ENCODE data around the gene HS6ST2. TPM values are rescaled to one million over a fixed set of nuclear protein-coding genes. Genes with fewer than 3 reads are reported as not detected.
"Not testable (repeated sequence)": the region's sequence is repeated elsewhere in the genome, so short reads cannot be mapped to it uniquely, and the experiment has no call there.

Gene HS6ST2
- total RNA-seq, 2 donors from 2014 or later, result 0.08 to 0.19 TPM

DNA sequence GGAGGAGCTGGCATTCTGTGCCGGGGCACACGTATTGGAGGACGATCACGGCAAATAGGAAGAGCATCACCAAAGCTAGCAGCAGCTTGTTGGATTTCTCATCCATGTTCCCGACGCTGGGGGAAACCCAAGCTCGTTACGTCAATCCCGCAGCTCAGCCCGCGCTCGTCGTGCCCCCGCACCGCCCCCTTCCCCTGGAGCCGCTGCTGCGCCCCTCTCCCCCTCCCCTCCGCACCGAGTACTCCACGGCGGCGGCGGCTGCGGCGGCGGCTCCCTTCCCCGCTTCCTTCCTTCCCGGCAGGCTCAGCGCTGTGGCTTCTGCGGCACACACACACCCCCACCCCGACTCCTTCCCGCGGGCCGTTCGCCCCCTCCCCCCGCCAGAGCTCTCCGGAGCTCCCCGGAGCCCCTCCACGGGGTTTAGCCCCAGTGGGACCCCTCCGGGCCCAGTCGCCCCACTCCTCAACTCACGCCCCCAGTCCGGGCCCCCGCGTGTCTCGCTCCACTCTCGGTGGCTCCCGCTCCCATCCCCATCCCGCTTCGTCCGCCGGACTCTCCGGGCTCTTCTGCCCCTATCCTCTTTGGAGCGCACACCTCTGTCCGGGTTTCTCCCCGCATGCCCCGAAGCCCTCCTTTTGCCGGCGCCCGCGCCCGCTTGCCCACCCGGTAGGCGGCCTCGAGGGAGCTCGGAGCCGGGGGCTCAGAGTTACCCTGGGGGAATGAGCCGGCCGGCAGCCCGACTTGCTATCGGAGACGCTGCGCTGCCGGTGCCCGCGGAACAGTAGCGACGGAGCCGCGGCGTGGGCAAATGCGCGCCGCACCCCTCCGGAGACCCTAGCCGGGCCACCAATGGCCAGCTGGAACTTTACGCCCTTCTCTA is 978 bp downstream of the HS6ST2 start:
- Mint-ChIP-seq H3K27ac (no peak overlapping the region), H3K4me1 (no peaks in the 10 kb centered on the region), H3K4me3 (peak overlapping the region; percentile 41), H3K27me3 (peaks cover 25% of the 10 kb centered on the region), H3K36me3 (ENCODE audit: low read depth) (no peaks in the 10 kb centered on the region), H3K9me3 (no peaks in the 10 kb centered on the region)
- ATAC-seq (replicated peaks), result no peak

GRCh38 chrX:132956421-132957210 is 1.8 kb downstream of the HS6ST2 start:
- H3K4me1 Mint-ChIP-seq, result no peaks in the 10 kb centered on the region
- no peak for ATAC-seq (replicated peaks)

GRCh38 chrX:132955690-132956089 is 2.7 kb downstream of the HS6ST2 start:
- H3K27me3 Mint-ChIP-seq, result peaks cover 32% of the 10 kb centered on the region
- H3K4me3 Mint-ChIP-seq, result peak overlapping the region; percentile 59
- no peak overlapping the region for H3K27ac Mint-ChIP-seq
- no peaks in the 10 kb centered on the region for H3K4me1 Mint-ChIP-seq
- H3K36me3 Mint-ChIP-seq (ENCODE audit: low read depth), result no peaks in the 10 kb centered on the region
- H3K9me3 Mint-ChIP-seq, result no peaks in the 10 kb centered on the region
- ATAC-seq (replicated peaks), result no peak

More at GRCh38 chrX:132956421-132957210, 1.8 kb downstream of the HS6ST2 start:
- peaks cover 25% of the 10 kb centered on the region for H3K27me3 Mint-ChIP-seq
- H3K4me3 Mint-ChIP-seq, result peak overlapping the region; percentile 59
- H3K27ac Mint-ChIP-seq, result no peak overlapping the region
- no peaks in the 10 kb centered on the region for H3K36me3 Mint-ChIP-seq (ENCODE audit: low read depth)
- H3K9me3 Mint-ChIP-seq, result no peaks in the 10 kb centered on the region

DNA sequence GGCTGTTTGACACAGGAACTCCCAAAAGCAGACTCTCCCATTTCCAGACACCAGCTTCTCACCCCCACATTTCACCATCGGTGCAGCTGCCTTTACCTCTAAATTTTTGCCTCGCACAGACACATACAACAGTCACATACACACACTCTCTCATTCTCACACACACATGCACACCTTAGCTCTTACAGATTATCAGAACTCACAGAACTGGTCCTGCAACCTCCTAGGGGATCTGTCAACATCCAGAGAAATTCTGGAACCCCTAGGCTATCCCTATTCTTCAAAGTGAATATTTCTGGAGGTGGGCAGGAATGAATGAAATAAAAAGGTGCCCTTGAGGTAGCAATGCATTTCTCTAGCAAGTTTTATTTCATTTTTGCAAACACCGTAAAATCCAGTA is 4.1 kb downstream of the HS6ST2 start:
- Mint-ChIP-seq H3K9me3 (no peaks in the 10 kb centered on the region), H3K27me3 (peaks cover 28% of the 10 kb centered on the region), H3K4me3 (no peak overlapping the region), H3K36me3 (ENCODE audit: low read depth) (no peaks in the 10 kb centered on the region), H3K4me1 (no peaks in the 10 kb centered on the region), H3K27ac (no peak overlapping the region)
- no peak for ATAC-seq (replicated peaks)

DNA sequence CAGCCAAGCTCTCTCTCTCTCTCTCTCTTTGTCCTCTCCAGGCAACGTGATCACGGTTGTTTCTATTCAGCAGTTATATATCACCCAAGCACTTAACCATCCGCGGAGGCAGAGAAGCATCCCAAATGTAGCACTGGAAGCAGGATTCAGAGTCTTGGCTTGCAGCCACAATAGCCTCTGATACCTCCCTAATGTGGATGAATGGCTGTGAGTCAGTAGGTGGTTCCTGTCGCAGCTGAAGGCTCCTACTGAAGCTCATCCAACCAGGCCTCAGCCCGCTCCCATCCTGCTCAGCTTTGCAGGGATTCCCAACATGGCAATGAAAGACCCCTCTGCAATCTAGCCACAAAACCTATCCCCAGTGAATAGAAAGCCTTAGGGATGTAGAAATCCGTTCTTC is 5.1 kb downstream of the HS6ST2 start:
- peaks cover 28% of the 10 kb centered on the region for H3K27me3 Mint-ChIP-seq
- no peaks in the 10 kb centered on the region for H3K36me3 Mint-ChIP-seq (ENCODE audit: low read depth)
- no peak for ATAC-seq (replicated peaks)
- H3K4me3 Mint-ChIP-seq, result no peak overlapping the region
- no peak overlapping the region for H3K27ac Mint-ChIP-seq
- H3K9me3 Mint-ChIP-seq, result no peaks in the 10 kb centered on the region
- H3K4me1 Mint-ChIP-seq, result no peaks in the 10 kb centered on the region

- Mint-ChIP-seq H3K36me3 (ENCODE audit: low read depth) (no peaks in the 10 kb centered on the region), H3K4me3 (no peak overlapping the region), H3K4me1 (no peaks in the 10 kb centered on the region), H3K27me3 (peaks cover 13% of the 10 kb centered on the region), H3K9me3 (no peaks in the 10 kb centered on the region), H3K27ac (no peak overlapping the region)
- no peak for ATAC-seq (replicated peaks)
Measured at GRCh38 chrX:132948648-132949260, 9.7 kb downstream of the HS6ST2 start.

DNA sequence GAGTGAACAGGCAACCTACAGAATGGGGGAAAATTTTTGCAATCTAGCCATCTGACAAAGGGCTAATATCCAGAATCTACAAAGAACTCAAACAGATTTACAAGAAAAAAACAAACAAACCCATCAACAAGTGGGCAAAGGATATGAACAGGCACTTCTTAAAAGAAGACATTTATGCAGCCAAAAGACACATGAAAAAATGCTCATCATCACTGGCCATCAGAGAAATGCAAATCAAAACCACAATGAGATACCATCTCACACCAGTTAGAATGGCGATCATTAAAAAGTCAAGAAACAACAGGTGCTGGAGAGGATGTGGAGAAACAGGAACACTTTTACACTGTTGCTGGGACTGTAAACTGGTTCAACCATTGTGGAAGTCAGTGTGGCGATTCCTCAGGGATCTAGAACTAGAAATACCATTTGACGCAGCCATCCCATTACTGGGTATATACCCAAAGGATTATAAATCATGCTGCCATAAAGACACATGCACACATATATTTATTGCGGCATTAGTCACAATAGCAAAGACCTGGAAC is 13.3 kb downstream of the HS6ST2 start:
- not testable (repeated sequence) for H3K36me3 Mint-ChIP-seq (ENCODE audit: low read depth); ATAC-seq (replicated peaks); H3K4me1 Mint-ChIP-seq; H3K27me3 Mint-ChIP-seq; H3K27ac Mint-ChIP-seq; H3K9me3 Mint-ChIP-seq; H3K4me3 Mint-ChIP-seq

DNA sequence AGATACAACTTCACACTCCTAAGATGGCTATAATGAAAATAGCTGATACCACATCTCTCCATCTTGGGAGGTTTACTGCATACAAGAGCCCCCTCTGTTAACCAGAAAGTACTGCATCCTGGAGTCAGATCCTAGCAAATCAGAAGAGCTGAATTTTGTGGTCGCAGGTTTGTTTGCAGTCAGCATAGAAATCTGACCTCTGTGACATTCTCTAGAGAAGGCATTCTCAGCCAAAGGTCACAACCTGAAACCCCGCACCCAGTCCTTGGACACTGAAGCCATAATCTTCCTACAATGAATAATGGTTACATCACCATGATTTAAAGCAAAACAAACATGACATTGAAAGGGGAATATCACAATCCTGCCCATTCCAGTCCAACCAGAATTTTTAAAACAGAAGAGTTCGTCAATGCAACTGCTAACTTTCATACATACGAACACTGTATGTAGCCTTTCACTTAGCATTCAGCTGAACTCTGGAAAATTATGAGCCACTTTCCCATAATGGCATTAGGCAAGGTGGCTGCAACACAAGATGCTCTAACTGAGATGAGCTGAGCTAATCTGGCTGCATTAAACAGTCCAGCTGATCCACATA is 17.6 kb downstream of the HS6ST2 start:
- H3K4me3 Mint-ChIP-seq, result no peak overlapping the region
- no peaks in the 10 kb centered on the region for H3K4me1 Mint-ChIP-seq
- H3K27ac Mint-ChIP-seq, result no peak overlapping the region
- H3K27me3 Mint-ChIP-seq, result no peaks in the 10 kb centered on the region
- no peak for ATAC-seq (replicated peaks)
- H3K36me3 Mint-ChIP-seq (ENCODE audit: low read depth), result no peaks in the 10 kb centered on the region
- H3K9me3 Mint-ChIP-seq, result no peaks in the 10 kb centered on the region

- no peaks in the 10 kb centered on the region for H3K4me1 Mint-ChIP-seq
- H3K27me3 Mint-ChIP-seq, result peaks cover 3% of the 10 kb centered on the region
- no peaks in the 10 kb centered on the region for H3K9me3 Mint-ChIP-seq
- no peak for ATAC-seq (replicated peaks)
- no peak overlapping the region for H3K27ac Mint-ChIP-seq
- no peak overlapping the region for H3K4me3 Mint-ChIP-seq
- H3K36me3 Mint-ChIP-seq (ENCODE audit: low read depth), result no peaks in the 10 kb centered on the region
Measured at GRCh38 chrX:132933170-132933569, 25.3 kb downstream of the HS6ST2 start.

DNA sequence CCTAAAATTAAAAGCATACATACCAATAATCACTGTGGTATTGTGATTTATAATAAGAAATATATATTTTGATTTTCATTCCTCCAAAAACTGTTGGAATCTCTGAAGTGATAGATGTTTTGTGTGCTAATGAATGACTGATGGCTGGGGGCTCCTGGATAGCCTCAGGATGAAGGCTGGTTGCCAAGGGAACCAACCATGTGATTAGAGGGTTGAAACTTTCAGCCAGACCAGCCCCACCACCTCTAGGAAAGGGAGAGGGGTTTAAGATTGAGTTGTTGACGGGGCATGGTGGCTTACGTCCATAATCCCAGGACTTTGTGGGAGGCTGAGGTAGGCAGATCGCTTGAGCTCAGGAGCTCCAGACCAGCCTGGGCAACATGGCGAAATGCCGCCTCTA is 34.0 kb downstream of the HS6ST2 start:
- Mint-ChIP-seq H3K4me1 (no peaks in the 10 kb centered on the region), H3K4me3 (no peak overlapping the region), H3K27ac (no peak overlapping the region), H3K27me3 (peaks cover 5% of the 10 kb centered on the region), H3K9me3 (no peaks in the 10 kb centered on the region), H3K36me3 (ENCODE audit: low read depth) (no peaks in the 10 kb centered on the region)
- ATAC-seq (replicated peaks), result no peak

DNA sequence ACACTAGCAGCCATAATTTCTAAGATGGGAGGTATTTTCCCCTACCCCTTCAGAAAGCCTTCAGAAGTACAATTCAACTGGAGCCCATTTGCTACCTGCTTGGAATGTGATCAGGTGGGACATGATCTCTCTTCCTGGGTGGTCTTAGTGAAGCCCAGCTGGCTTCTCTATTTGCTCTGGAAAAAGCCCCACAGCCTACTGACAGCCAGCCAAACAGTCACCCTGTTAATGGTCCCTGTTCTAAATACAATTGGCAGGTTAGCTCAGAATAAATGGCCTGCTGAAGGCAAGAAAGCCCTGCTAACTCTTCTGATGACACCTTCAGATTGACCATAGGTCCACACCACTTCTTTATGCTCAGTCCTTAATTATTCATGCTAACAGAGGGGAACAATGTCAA is 39.9 kb downstream of the HS6ST2 start:
- no peaks in the 10 kb centered on the region for H3K36me3 Mint-ChIP-seq (ENCODE audit: low read depth)
- ATAC-seq (replicated peaks), result no peak
- H3K9me3 Mint-ChIP-seq, result no peaks in the 10 kb centered on the region
- H3K4me1 Mint-ChIP-seq, result no peaks in the 10 kb centered on the region
- H3K4me3 Mint-ChIP-seq, result no peak overlapping the region
- H3K27ac Mint-ChIP-seq, result no peak overlapping the region
- no peaks in the 10 kb centered on the region for H3K27me3 Mint-ChIP-seq

DNA sequence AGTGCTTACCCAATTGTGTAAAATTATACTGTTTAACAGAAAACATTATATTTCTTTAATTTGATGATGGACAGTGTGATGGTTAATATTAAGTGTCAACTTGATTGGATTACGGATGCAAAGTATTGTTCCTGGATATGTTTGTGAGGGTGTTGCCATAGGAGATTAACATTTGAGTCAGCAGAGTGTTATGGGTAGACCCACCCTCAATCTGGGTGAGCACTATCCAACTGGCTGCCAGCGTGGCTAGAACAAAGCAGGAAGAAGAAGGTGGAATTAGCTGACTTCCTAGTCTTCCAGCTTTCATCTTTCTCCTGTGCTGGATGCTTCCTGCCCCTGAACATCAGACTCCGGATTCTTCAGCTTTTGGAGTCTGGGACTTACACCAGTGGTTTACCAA is 42.1 kb downstream of the HS6ST2 start:
- ATAC-seq (replicated peaks), result no peak
- Mint-ChIP-seq H3K27ac (no peak overlapping the region), H3K9me3 (no peaks in the 10 kb centered on the region), H3K4me1 (no peaks in the 10 kb centered on the region), H3K36me3 (ENCODE audit: low read depth) (no peaks in the 10 kb centered on the region), H3K4me3 (no peak overlapping the region), H3K27me3 (no peaks in the 10 kb centered on the region)

DNA sequence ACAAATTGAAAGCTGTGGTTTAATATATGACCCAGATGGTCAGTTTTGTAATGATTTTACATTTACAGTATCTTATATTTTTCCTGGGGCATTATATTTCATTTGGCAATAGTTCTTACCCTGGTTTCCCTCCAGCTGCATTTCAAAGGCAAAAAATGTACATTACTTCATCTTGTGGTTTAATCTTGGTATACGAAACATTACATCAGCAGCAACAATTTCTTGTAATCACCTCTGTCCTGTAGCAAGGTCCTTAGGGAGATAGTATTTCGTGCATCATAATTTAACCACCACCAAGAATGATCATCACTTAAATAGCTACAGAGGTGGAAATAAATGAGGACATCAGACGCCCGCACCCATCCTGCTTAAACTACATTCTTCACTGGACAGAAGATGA is 48.8 kb downstream of the HS6ST2 start:
- Mint-ChIP-seq H3K27me3 (no peaks in the 10 kb centered on the region), H3K9me3 (no peaks in the 10 kb centered on the region), H3K27ac (no peak overlapping the region), H3K4me1 (no peaks in the 10 kb centered on the region), H3K4me3 (no peak overlapping the region), H3K36me3 (ENCODE audit: low read depth) (no peaks in the 10 kb centered on the region)
- ATAC-seq (replicated peaks), result no peak

GRCh38 chrX:132908891-132909290 is 49.5 kb downstream of the HS6ST2 start:
- H3K27ac Mint-ChIP-seq, result no peak overlapping the region
- H3K4me3 Mint-ChIP-seq, result no peak overlapping the region
- no peaks in the 10 kb centered on the region for H3K9me3 Mint-ChIP-seq
- no peaks in the 10 kb centered on the region for H3K36me3 Mint-ChIP-seq (ENCODE audit: low read depth)
- H3K27me3 Mint-ChIP-seq, result no peaks in the 10 kb centered on the region
- no peak for ATAC-seq (replicated peaks)
- H3K4me1 Mint-ChIP-seq, result no peaks in the 10 kb centered on the region

All from activated T-helper 17 cell treated with anti-CD3 and anti-CD28 coated beads, Interleukin-2, amount 50 U/mL, for 72 hours (primary cell).